Liver (tissue), 9 donors: ENCODE measurements around the gene SPATA1. TPM values are rescaled to one million over a fixed set of nuclear protein-coding genes. Genes with fewer than 3 reads are reported as not detected.

Source experiments
- DNase-seq: peaks from one replicate; pipeline ENCODE4 v3.0.0-alpha.2; 2017; ENCODE audit warnings: low spot score
- H3K27ac ChIP-seq, 2 donors: one replicate each; pipeline ENCODE4 v1.7.0; 2013; ENCODE audit warnings: inconsistent platforms in 2 of 2, low read length in 2 of 2, control low read depth in 1 of 2, low read depth in 1 of 2, mild to moderate bottlenecking in 1 of 2
- H3K27me3 ChIP-seq, 4 donors: one replicate each; pipeline versions ENCODE4 v1.6.1 to v1.7.0; 2013; ENCODE audit warnings: low read length in 3 of 4, inconsistent platforms in 1 of 4, mild to moderate bottlenecking in 1 of 4, moderate library complexity in 1 of 4; ENCODE audit not compliant: control insufficient read depth in 4 of 4, insufficient read depth in 4 of 4
- H3K36me3 ChIP-seq, 4 donors: one replicate each; pipeline versions ENCODE4 v1.6.1 to v1.7.0; 2013; ENCODE audit warnings: low read length in 3 of 4, mild to moderate bottlenecking in 3 of 4, low read depth in 1 of 4, moderate library complexity in 1 of 4; ENCODE audit not compliant: control insufficient read depth in 4 of 4, insufficient read depth in 3 of 4
- H3K4me1 ChIP-seq, 4 donors: one replicate each; pipeline versions ENCODE4 v1.6.1 to v1.7.0; 2013; ENCODE audit warnings: low read length in 3 of 4, mild to moderate bottlenecking in 3 of 4, moderate library complexity in 1 of 4; ENCODE audit not compliant: control insufficient read depth in 4 of 4, insufficient read depth in 4 of 4
- H3K4me3 ChIP-seq, 3 donors: one replicate each; pipeline versions ENCODE4 v1.6.1 to v1.7.0; 2013; ENCODE audit warnings: low read length in 3 of 3, control low read depth in 1 of 3, low read depth in 1 of 3, mild to moderate bottlenecking in 1 of 3
- H3K9ac ChIP-seq, 2 donors: one replicate each; pipeline ENCODE4 v1.7.0; 2013; ENCODE audit warnings: low read length in 2 of 2, mild to moderate bottlenecking in 2 of 2, moderate library complexity in 2 of 2, control low read depth in 1 of 2, low read depth in 1 of 2
- H3K9me3 ChIP-seq, 4 donors: one replicate each; pipeline versions ENCODE4 v1.6.1 to v1.7.0; 2013; ENCODE audit warnings: low read length in 3 of 4; ENCODE audit not compliant: control insufficient read depth in 4 of 4
- EGR1 ChIP-seq, 2 donors: IDR thresholded peaks; 2 replicates each; pipeline ENCODE4 v1.6.1; 2016 to 2018; ENCODE audit warnings: antibody characterized with exemption in 2 of 2, low read depth in 2 of 2
- FOXA1 ChIP-seq: IDR thresholded peaks from 2 replicates; pipeline ENCODE4 v1.6.1; 2016; ENCODE audit warnings: antibody characterized with exemption
- FOXA2 ChIP-seq: IDR thresholded peaks from 2 replicates; pipeline ENCODE4 v1.6.1; 2016; ENCODE audit warnings: antibody characterized with exemption
- GABPA ChIP-seq, 2 donors: IDR thresholded peaks in 1 of 2; conservative IDR thresholded peaks in 1 of 2; 2 replicates each; pipeline ENCODE4 v1.6.1; 2016; ENCODE audit warnings: antibody characterized with exemption in 2 of 2, mild to moderate bottlenecking in 1 of 2, moderate library complexity in 1 of 2
- HNF4A ChIP-seq, 2 donors: conservative IDR thresholded peaks; 2 replicates each; pipeline ENCODE4 v1.6.1; 2016; ENCODE audit warnings: antibody characterized with exemption in 2 of 2, mild to moderate bottlenecking in 2 of 2
- HNF4G ChIP-seq: IDR thresholded peaks from 2 replicates; pipeline ENCODE4 v1.6.1; 2016; ENCODE audit warnings: antibody characterized with exemption
- JUND ChIP-seq, 2 donors: IDR thresholded peaks; 2 replicates each; pipeline ENCODE4 v1.6.1; 2016; ENCODE audit warnings: antibody characterized with exemption in 2 of 2
- NR2F2 ChIP-seq: IDR thresholded peaks from 2 replicates; pipeline ENCODE4 v1.6.1; 2016; ENCODE audit warnings: antibody characterized with exemption
- RAD21 ChIP-seq, 2 donors: IDR thresholded peaks; 2 replicates each; pipeline ENCODE4 v1.6.1; 2016; ENCODE audit warnings: antibody characterized with exemption in 2 of 2, mild to moderate bottlenecking in 2 of 2
- RXRA ChIP-seq, 2 donors: IDR thresholded peaks; 2 replicates each; pipeline ENCODE4 v1.6.1; 2017 to 2018; ENCODE audit warnings: antibody characterized with exemption in 2 of 2, mild to moderate bottlenecking in 1 of 2
- SP1 ChIP-seq: IDR thresholded peaks from 2 replicates; pipeline ENCODE4 v1.6.1; 2018; ENCODE audit warnings: antibody characterized with exemption, mild to moderate bottlenecking
- TAF1 ChIP-seq: conservative IDR thresholded peaks from 2 replicates; pipeline ENCODE4 v1.6.1; 2016; ENCODE audit warnings: antibody characterized with exemption, mild to moderate bottlenecking
- YY1 ChIP-seq: IDR thresholded peaks from 2 replicates; pipeline ENCODE4 v1.6.1; 2016; ENCODE audit warnings: antibody characterized with exemption, mild to moderate bottlenecking
- WGBS: extraction: QIAGEN DNeasy Blood & Tissue Kit; methylation state at CpG from one replicate; pipeline ENCODE4 v1.1.7; 2013; 5-methylcytosine and 5-hydroxymethylcytosine counted together
- polyA plus RNA-seq, 2 donors: library from polyadenylated mRNA; stranded (reverse) in 1 of 2; unstranded in 1 of 2; fragments of 200-250 nt in 1 of 2; fragments of >200 nt in 1 of 2; fragmentation: Nextera tagmentation in 1 of 2; extraction: Ambion mirVana in 1 of 2; gene quantifications; one replicate each; pipeline versions ENCODE4 v1.2.1 to v1.2.3, GENCODE V29; 2013 to 2015
- total RNA-seq, 2 donors: library from RNA; depleted of rRNA; stranded (reverse); fragments of >200 nt; gene quantifications; one replicate each; pipeline ENCODE4 v1.2.3, GENCODE V29; 2014
- TF ChIP-seq, protein P1 (sequence below): IDR thresholded peaks from 2 replicates; pipeline ENCODE4 v1.6.1; 2016; ENCODE audit warnings: antibody characterized with exemption
- TF ChIP-seq, protein P2 (sequence below): IDR thresholded peaks from 2 replicates; pipeline ENCODE4 v1.6.1; 2016; ENCODE audit warnings: antibody characterized with exemption
- TF ChIP-seq, protein P3 (sequence below): fragments of 150-350 bp; IDR thresholded peaks from 2 replicates; pipeline ENCODE4 v1.5.1; 2017; ENCODE audit warnings: improper control_type of control experiment, low read depth, low read length; ENCODE audit not compliant: missing input control
- TF ChIP-seq, protein P4 (sequence below): IDR thresholded peaks from 2 replicates; pipeline ENCODE4 v1.6.1; 2016; ENCODE audit warnings: antibody characterized with exemption, mild to moderate bottlenecking
- TF ChIP-seq, protein P5 (sequence below): IDR thresholded peaks from 2 replicates; pipeline ENCODE4 v1.6.1; 2016; ENCODE audit warnings: antibody characterized with exemption
- donor health status: healthy.
- donor health status: healthy.
- donor health status: healthy.
- donor health status: healthy.
- donor health status: healthy.

Gene SPATA1
- total and polyA plus RNA-seq, 4 donors = 0.06 to 2.2 (median 0.54) TPM

DNA sequence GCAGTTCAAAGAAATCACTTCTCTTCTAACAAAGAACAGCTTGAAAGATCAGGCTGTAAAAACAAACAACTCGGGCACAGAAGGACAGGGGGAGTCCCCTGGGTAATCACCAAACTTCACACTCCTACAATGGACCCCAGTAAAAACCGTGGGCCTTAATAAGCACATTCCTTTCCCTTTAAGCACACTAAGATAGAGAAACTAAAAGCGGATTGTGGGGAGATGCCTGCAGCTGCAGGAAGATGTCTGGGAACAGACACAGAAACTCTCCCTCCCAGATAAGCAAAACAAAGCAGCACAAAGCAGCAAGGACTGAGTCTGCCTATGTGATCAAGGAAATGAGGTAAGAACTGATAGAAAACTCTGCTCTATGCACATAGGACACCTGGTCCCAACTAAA is 105.6 kb downstream of the SPATA1 start:
- Histone ChIP-seq H3K4me3 (no peak overlapping the region), H3K9me3 (peaks cover 0 to 7% (median 0%) of the 10 kb centered on the region in 4 donors), H3K4me1 (no peaks in the 10 kb centered on the region), H3K27me3 (no peaks in the 10 kb centered on the region), H3K9ac (no peak overlapping the region), H3K36me3 (no peaks in the 10 kb centered on the region), H3K27ac (no peak overlapping the region)
- WGBS = 45% methylated on average over 3 of the region's 3 CpGs
- DNase-seq = no peak
- TF ChIP-seq, protein P1, sequence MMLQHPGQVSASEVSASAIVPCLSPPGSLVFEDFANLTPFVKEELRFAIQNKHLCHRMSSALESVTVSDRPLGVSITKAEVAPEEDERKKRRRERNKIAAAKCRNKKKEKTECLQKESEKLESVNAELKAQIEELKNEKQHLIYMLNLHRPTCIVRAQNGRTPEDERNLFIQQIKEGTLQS = no peak
- TF ChIP-seq RAD21 (IDR thresholded peaks at IDR 0.05) (no peak), TAF1 (no peak), YY1 (no peak), NR2F2 (no peak), FOXA1 (no peak), SP1 (no peak), HNF4G (no peak), GABPA (IDR thresholded peaks at IDR 0.05 in 1 of 2, conservative IDR thresholded peaks at IDR 0.05 in 1 of 2) (no peak), JUND (IDR thresholded peaks at IDR 0.05) (no peak), HNF4A (conservative IDR thresholded peaks at IDR 0.05) (no peak), RXRA (IDR thresholded peaks at IDR 0.05) (no peak), EGR1 (IDR thresholded peaks at IDR 0.05; ENCODE audit: low read depth in 2 of 2) (no peak), FOXA2 (no peak)
- TF ChIP-seq, protein P2, sequence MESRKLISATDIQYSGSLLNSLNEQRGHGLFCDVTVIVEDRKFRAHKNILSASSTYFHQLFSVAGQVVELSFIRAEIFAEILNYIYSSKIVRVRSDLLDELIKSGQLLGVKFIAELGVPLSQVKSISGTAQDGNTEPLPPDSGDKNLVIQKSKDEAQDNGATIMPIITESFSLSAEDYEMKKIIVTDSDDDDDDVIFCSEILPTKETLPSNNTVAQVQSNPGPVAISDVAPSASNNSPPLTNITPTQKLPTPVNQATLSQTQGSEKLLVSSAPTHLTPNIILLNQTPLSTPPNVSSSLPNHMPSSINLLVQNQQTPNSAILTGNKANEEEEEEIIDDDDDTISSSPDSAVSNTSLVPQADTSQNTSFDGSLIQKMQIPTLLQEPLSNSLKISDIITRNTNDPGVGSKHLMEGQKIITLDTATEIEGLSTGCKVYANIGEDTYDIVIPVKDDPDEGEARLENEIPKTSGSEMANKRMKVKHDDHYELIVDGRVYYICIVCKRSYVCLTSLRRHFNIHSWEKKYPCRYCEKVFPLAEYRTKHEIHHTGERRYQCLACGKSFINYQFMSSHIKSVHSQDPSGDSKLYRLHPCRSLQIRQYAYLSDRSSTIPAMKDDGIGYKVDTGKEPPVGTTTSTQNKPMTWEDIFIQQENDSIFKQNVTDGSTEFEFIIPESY = no peak
- TF ChIP-seq, protein P3, sequence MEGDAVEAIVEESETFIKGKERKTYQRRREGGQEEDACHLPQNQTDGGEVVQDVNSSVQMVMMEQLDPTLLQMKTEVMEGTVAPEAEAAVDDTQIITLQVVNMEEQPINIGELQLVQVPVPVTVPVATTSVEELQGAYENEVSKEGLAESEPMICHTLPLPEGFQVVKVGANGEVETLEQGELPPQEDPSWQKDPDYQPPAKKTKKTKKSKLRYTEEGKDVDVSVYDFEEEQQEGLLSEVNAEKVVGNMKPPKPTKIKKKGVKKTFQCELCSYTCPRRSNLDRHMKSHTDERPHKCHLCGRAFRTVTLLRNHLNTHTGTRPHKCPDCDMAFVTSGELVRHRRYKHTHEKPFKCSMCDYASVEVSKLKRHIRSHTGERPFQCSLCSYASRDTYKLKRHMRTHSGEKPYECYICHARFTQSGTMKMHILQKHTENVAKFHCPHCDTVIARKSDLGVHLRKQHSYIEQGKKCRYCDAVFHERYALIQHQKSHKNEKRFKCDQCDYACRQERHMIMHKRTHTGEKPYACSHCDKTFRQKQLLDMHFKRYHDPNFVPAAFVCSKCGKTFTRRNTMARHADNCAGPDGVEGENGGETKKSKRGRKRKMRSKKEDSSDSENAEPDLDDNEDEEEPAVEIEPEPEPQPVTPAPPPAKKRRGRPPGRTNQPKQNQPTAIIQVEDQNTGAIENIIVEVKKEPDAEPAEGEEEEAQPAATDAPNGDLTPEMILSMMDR = no peak
- TF ChIP-seq, protein P4, sequence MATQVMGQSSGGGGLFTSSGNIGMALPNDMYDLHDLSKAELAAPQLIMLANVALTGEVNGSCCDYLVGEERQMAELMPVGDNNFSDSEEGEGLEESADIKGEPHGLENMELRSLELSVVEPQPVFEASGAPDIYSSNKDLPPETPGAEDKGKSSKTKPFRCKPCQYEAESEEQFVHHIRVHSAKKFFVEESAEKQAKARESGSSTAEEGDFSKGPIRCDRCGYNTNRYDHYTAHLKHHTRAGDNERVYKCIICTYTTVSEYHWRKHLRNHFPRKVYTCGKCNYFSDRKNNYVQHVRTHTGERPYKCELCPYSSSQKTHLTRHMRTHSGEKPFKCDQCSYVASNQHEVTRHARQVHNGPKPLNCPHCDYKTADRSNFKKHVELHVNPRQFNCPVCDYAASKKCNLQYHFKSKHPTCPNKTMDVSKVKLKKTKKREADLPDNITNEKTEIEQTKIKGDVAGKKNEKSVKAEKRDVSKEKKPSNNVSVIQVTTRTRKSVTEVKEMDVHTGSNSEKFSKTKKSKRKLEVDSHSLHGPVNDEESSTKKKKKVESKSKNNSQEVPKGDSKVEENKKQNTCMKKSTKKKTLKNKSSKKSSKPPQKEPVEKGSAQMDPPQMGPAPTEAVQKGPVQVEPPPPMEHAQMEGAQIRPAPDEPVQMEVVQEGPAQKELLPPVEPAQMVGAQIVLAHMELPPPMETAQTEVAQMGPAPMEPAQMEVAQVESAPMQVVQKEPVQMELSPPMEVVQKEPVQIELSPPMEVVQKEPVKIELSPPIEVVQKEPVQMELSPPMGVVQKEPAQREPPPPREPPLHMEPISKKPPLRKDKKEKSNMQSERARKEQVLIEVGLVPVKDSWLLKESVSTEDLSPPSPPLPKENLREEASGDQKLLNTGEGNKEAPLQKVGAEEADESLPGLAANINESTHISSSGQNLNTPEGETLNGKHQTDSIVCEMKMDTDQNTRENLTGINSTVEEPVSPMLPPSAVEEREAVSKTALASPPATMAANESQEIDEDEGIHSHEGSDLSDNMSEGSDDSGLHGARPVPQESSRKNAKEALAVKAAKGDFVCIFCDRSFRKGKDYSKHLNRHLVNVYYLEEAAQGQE = no peak
- TF ChIP-seq, protein P5, sequence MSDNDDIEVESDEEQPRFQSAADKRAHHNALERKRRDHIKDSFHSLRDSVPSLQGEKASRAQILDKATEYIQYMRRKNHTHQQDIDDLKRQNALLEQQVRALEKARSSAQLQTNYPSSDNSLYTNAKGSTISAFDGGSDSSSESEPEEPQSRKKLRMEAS = no peak
